Left lung (tissue), 10 donors: ENCODE results near the gene ZNF605. TPM values are rescaled to one million over a fixed set of nuclear protein-coding genes. Genes with fewer than 3 reads are reported as not detected.
"Not testable (repeated sequence)": the region's sequence is repeated elsewhere in the genome, so short reads cannot be mapped to it uniquely, and the experiment has no call there.

Source experiments
- ATAC-seq: fragments of 200-7000 bp; cut with Tn5 transposase; one replicate; pipeline ENCODE4 v1.9.1; 2020; ENCODE audit warnings: moderate library complexity
- DNase-seq, 4 donors: peaks; one replicate each; pipeline ENCODE4 v3.0.0-alpha.2; 2013 to 2020
- H3K27ac ChIP-seq, 2 donors: fragments of 200-600 bp; sonication (generic) in 1 of 2; one replicate each; pipeline versions ENCODE4 v1.5.0 to v1.8.0; 2020 to 2021
- H3K27me3 ChIP-seq, 2 donors: fragments of 200-600 bp; sonication (generic) in 1 of 2; one replicate each; pipeline versions ENCODE4 v1.5.0 to v1.8.0; 2020 to 2021
- H3K36me3 ChIP-seq, 2 donors: fragments of 200-600 bp; sonication (generic) in 1 of 2; one replicate each; pipeline versions ENCODE4 v1.5.0 to v1.8.0; 2020 to 2021
- H3K4me1 ChIP-seq, 2 donors: fragments of 200-600 bp; one replicate each; pipeline ENCODE4 v1.8.0; 2021
- H3K4me3 ChIP-seq, 2 donors: fragments of 200-600 bp; sonication (generic) in 1 of 2; one replicate each; pipeline versions ENCODE4 v1.5.0 to v1.8.0; 2020 to 2021; ENCODE audit warnings: mild to moderate bottlenecking in 1 of 2
- H3K9me3 ChIP-seq, 2 donors: fragments of 200-600 bp; sonication (generic) in 1 of 2; one replicate each; pipeline versions ENCODE4 v1.5.0 to v1.8.0; 2020 to 2021
- CTCF ChIP-seq, 2 donors: fragments of 200-600 bp; sonication (generic) in 1 of 2; IDR thresholded peaks; one replicate each; pipeline versions ENCODE4 v1.5.0 to v1.8.0; 2021; ENCODE audit warnings: antibody characterized with exemption in 2 of 2
- intact Hi-C, 2 donors: fragments of 100-400 bp; cut with DNase I; formaldehyde crosslinking; loops; one replicate each; pipeline versions ENCODE4 v1.11.2 to v1.14.2; 2022
- polyA plus RNA-seq, 6 donors: library from polyadenylated mRNA; unstranded; fragments of 120-200 nt; gene quantifications; one replicate each; pipeline ENCODE4 v1.2.1, GENCODE V29; 2013; ENCODE audit not compliant: insufficient read length in 6 of 6
- total RNA-seq, 2 donors: library from RNA; stranded (reverse); fragmentation: NEBNext Ultra II Directional; extraction: Animal tissue kit (Norgen Biotek cat#: 25700); gene quantifications; one replicate each; pipeline ENCODE4 v1.2.1, GENCODE V29; 2021
- donor health status: DM: no; HTN: yes; CAD: no.
- donor health status: DM: no; HTN: no; CAD: no.

The ZNF605 gene
- total and polyA plus RNA-seq, 8 donors = 14.7 to 28.7 (median 24.4) TPM

GRCh38 chr12:132942611-132943010 is 13.5 kb downstream of the ZNF605 start:
- no peak overlapping the region for H3K4me3 ChIP-seq
- no peak for ATAC-seq
- H3K36me3 ChIP-seq = peaks cover 0 to 81% of the 10 kb centered on the region in 2 donors
- no peak for DNase-seq
- peaks cover 0 to 90% of the 10 kb centered on the region in 2 donors for H3K9me3 ChIP-seq
- no peaks in the 10 kb centered on the region for H3K27me3 ChIP-seq
- no peaks in the 10 kb centered on the region for H3K4me1 ChIP-seq
- intact Hi-C loops = no loop called here
- no peak overlapping the region for H3K27ac ChIP-seq
- no peak for TF ChIP-seq CTCF (IDR thresholded peaks at IDR 0.05)

DNA sequence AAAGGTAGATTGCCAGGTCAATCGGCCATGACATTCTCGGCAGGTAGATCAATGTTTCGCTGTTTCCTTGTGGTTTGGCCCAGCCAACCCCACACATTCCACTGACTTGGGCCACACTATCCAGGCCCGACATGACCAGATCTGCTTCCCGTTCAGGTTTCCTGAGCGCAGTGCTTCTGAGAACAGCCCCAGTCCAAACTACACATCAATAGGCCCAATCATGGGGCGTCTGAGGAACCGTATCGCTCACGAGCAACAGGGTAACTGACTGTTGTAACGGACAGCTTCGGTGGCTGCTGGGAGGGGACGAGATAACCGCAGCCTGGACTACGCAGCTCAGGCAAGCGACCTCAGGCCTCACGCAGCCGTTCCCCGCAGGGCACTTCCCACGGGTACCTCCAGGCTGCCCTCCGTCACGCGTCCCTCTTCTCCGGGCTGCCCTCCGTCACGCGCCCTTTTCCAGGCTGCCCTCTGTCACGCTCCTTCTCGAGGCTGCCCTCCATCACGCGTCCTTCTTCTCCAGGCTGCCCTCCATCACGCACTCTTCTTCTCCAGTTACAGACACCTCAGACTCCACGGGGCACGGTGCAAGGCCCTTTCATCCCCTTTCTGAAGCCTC is 14.7 kb downstream of the ZNF605 start:
- Histone ChIP-seq H3K36me3 (peaks cover 0 to 70% of the 10 kb centered on the region in 2 donors), H3K27ac (no peak overlapping the region), H3K9me3 (peaks cover 3 to 90% of the 10 kb centered on the region in 2 donors), H3K4me1 (no peaks in the 10 kb centered on the region), H3K4me3 (no peak overlapping the region), H3K27me3 (no peaks in the 10 kb centered on the region)
- no peak for DNase-seq
- TF ChIP-seq CTCF (IDR thresholded peaks at IDR 0.05) = no peak
- intact Hi-C loops = no loop called here
- ATAC-seq = no peak

DNA sequence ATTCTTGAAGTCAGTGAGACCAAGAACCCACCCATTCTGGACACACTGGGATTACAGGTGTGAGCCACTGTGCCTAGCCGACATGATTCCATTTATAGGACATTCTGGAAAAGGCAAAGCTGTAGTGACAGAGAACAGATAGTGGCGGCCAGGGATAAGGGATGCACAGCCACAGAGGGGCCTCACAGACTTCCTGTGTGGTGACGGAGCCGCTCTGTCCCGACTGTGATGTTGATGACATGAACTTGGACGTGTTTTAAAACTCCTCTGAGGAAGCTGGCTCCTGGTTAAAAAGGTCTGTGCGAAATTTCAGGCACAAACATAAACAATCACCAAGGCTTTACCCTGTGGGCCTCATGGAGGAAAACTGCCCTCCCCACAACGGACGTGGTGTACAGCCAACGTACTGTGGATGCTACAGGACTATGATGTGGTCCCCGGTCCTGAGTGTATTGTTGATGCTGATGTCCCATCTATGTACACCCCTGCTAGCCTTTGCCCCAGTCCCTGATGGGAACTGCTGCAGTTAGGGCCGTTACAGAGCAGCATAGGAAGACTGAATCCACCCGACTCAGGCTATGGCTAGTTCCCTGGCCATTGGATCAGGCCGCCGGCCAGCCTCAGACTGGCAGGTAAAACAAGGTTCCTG is 15.9 kb downstream of the ZNF605 start:
- no peaks in the 10 kb centered on the region for H3K4me1 ChIP-seq
- intact Hi-C loops = no loop called here
- no peak for ATAC-seq
- H3K27me3 ChIP-seq = no peaks in the 10 kb centered on the region
- peaks cover 0 to 60% of the 10 kb centered on the region in 2 donors for H3K36me3 ChIP-seq
- H3K27ac ChIP-seq = no peak overlapping the region
- peaks cover 5 to 90% of the 10 kb centered on the region in 2 donors for H3K9me3 ChIP-seq
- H3K4me3 ChIP-seq = no peak overlapping the region
- no peak for DNase-seq
- no peak for TF ChIP-seq CTCF (IDR thresholded peaks at IDR 0.05)

DNA sequence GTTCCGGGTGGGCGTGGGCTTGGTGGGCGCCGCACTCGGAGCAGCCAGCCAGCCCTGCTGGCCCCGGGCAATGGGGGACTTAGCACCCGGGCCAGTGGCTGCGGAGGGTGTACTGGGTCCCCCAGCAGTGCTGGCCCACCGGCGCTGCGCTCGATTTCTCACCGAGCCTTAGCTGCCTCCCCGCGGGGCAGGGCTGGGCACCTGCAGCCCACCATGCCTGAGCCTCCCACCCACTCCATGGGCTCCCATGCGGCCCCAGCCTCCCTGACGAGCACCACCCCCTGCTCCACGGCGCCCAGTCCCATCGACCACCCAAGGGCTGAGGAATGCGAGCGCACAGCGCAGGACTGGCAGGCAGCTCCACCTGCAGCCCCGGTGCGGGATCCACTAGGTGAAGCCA is 17.3 kb downstream of the ZNF605 start:
- DNase-seq, ATAC-seq, H3K27ac ChIP-seq, H3K4me3 ChIP-seq, intact Hi-C loops, H3K4me1 ChIP-seq, H3K27me3 ChIP-seq: not testable (repeated sequence)
- Histone ChIP-seq H3K36me3 (peaks cover 0 to 51% of the 10 kb centered on the region in 2 donors), H3K9me3 (peaks cover 11 to 89% of the 10 kb centered on the region in 2 donors)

DNA sequence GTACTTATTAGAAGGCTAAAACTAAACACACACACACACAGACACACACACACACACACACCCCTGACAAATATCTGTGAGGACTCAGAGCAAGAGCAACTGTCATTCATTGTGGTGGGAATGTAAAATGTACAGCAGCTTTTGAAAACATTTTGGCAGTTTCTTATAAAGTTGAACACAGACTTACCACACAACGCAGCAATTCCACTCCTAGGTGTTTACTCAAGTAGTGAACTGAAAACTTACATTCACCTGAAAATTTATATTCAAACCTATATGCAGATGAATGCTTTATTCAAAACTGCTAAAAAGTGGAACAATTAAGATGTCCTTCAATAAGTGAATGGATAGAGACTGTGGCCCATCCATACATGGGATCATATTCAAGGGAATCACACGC is 18.6 kb downstream of the ZNF605 start:
- Histone ChIP-seq H3K9me3 (peaks cover 11 to 89% of the 10 kb centered on the region in 2 donors), H3K27ac (no peak overlapping the region), H3K4me1 (no peaks in the 10 kb centered on the region), H3K4me3 (no peak overlapping the region), H3K27me3 (no peaks in the 10 kb centered on the region), H3K36me3 (peaks cover 0 to 51% of the 10 kb centered on the region in 2 donors)
- intact Hi-C loops = no loop called here
- DNase-seq (no peak), ATAC-seq (no peak)
- no peak for TF ChIP-seq CTCF (IDR thresholded peaks at IDR 0.05)

DNA sequence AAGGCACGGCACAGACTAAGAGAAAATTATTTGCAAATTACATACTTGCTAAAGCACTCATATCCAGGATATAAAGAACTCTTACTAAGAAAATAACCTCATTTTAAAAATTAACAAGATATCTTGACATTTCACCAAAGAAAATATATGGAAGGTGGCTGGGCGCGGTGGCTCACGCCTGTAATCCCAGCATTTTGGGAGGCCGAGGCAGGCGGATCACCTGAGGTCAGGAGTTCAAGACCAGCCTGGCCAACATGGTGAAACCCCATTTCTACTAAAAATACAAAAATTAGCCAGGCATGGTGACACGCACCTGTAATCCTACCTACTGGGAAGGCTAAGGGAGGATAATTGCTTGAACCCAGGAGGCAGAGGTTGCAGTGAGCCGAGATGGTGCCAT is 19.2 kb downstream of the ZNF605 start:
- ATAC-seq, intact Hi-C loops, H3K27ac ChIP-seq, H3K27me3 ChIP-seq, DNase-seq, H3K4me1 ChIP-seq, H3K4me3 ChIP-seq: not testable (repeated sequence)
- H3K9me3 ChIP-seq = peaks cover 11 to 89% of the 10 kb centered on the region in 2 donors
- H3K36me3 ChIP-seq = peaks cover 0 to 51% of the 10 kb centered on the region in 2 donors
